Central memory CD4-positive, alpha-beta T cell (primary cell): ENCODE data around the gene HYKK.
"Not testable (repeated sequence)": the region's sequence is repeated elsewhere in the genome, so short reads cannot be mapped to it uniquely, and the experiment has no call there.

Experiments
- DNase-seq: peaks from one replicate; pipeline ENCODE4 v3.0.0; 2022
- total RNA-seq, 3 experiments: gene quantifications; one replicate each; lab custom pipeline; 2026; lab: John Stamatoyannopoulos, UW

HYKK gene, protein sequence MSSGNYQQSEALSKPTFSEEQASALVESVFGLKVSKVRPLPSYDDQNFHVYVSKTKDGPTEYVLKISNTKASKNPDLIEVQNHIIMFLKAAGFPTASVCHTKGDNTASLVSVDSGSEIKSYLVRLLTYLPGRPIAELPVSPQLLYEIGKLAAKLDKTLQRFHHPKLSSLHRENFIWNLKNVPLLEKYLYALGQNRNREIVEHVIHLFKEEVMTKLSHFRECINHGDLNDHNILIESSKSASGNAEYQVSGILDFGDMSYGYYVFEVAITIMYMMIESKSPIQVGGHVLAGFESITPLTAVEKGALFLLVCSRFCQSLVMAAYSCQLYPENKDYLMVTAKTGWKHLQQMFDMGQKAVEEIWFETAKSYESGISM
- 0.95 to 3.7 (median 3.5) reads per million in 3 experiments for total RNA-seq

DNA sequence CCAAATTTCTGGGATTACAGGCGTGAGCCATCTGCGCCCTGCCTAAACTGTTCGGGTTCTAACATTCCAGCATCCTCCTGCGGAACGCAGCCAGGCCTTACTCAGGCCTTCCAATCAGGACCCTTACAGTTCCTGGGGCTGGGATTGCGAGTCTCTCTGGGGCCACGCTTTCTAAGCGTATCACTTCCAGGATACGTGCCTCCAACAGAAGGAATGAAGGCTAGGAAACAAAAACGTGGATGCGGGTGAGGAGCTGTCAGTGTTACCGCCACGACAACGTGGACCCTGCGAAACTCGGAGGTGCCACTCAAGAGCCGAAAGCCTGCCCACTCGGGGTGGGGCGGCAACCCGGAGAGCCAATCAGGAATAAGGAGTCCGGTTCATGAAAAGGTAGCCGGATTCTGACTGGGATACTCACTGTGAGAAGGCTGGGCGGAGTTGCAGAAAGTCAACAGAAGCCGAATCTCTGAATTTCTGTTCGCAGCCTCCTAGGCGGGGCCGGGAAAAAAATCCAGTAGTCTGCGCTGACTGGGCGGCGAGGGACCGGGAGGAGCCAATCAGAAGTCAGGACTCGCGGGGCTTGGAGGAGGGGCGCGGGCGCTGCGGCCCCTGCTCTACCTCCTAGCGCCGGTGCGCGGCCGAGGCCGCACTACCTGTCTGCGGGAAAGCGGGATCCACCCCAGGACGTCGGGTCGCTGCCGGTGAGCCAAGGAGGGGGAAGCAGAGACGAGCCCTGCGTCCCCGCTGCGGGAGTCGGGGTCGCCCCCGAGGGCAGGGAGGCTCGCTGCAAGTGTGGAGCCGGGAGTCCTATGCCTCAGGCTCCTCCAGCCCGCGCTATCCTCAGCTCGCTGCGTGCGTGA is at the start of gene HYKK:
HYKK (plus strand) TSS at position 607 of the 860 bp plus-strand sequence. CDS start 5,512 bp downstream, outside the sequence.
- peak; percentile 66 for DNase-seq

DNA sequence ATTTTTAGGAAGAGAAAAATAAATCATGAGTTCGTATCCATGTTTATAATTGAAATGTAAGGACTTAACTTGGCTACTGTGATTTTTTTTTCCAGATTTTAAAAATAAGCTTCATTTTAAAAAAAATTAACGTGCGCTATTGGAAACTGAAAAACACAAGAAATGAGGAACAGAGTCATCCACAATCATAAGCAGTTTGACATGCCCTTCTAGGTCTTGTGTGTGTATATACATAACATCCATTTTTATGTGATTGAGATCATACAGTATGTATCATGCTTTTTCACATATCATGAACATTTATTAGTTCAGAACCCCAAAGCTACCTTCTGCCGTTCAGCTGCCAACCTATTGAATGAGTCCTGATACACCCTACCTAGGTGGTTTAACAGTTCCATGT is 46.6 kb upstream of the HYKK start:
- no peak for DNase-seq

GRCh38 chr15:78461171-78461888 is 46.0 kb upstream of the HYKK start:
- DNase-seq: peak; percentile 18

DNA sequence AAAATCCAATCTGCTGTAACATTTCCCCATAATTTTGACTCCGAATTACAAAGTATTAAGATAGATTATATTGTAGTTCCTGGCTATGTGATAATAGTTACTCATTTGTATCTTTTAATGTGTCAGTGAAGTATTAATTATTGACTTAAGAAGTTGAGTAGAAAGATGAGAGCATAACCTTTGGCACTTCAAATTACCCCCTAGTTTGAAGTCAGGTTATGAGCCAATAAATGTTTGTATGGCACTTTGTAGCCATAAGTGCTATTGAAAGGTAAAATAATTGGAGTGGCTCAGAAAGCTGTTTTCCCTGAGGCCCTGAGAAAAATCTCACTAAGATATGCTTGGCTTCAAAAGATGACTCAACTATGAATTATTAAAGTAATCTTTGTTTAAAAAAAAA is 38.3 kb upstream of the HYKK start:
- DNase-seq: no peak

DNA sequence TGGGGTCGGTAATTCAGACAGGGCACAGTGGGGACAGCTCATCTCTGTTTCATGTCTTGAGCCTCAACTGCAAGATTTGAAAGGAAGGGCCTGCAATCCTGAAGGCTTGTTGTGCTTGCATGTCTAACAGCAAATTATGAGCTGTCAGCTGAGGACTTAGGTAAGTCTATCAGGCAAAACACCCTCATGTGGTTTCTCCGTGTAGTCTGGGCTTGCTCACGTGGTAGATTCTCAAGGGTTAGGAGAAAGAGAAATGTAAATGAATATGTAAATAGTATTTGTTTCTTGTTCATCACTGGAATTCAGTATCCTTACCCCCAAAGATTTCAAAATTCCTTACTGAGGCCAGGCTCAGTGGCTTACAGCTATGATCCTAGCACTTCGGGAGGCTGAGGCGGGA is 30.1 kb upstream of the HYKK start:
- DNase-seq: no peak

- DNase-seq: no peak
Observed at GRCh38 chr15:78479650-78480049, 27.7 kb upstream of the HYKK start.

DNA sequence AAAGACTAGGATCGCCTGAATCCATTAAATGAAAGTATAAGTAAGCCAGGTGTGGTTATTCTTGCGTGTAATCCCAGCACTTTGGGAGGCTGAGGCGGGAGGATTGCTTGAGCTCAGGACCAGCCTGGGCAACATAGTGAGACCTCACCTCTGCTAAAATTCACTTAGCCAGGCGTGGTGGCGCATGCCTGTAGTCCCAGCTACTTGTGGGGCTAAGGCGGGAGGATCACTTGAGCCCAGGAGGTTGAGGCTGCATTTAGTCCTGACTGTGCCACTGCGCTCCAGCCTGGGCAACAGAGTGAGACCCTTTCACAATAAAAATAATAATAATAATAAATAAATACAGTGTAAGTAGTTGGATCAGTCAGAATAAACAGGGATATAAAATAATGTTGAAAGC is 25.5 kb upstream of the HYKK start:
- no peak for DNase-seq

DNA sequence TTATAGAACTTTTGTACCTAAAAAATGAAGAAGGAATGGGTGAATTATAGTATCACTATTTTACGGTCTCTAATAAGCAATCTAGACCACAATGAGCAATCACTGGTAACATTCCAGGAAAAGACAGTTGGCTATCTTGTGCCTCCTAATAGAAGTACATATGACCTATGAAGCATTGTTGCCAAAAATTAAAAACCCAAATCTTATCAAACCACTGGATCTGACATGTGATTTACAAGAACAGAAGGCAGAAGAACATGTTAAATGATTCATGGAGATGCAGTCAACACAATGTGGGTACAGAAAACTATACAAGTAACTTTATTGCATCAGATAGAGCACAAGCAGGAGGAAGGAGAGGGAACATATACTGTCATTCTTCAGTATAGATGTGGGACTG is 14.5 kb upstream of the HYKK start:
- DNase-seq: no peak

GRCh38 chr15:78501857-78502256 is 5.5 kb upstream of the HYKK start:
- DNase-seq: no peak

DNA sequence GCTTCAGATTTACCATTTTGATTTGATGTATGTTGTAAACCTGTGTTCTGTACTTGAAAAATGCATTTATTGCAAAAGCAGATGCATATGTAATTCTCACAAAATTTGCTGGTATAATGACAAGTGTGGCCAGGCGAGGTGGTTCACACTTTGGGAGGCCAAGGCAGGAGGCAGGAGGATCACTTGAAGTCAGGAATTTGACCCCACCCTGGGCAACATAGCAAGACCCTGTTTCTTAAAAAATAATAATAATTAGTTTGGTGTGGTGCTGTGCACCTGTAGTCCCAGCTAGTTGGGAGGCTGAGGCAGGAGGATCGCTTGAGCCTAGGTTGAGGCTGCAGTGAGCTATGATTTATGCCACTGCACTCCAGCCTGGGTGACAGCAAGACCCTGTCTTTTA is 4.7 kb upstream of the HYKK start:
- DNase-seq: no peak

DNA sequence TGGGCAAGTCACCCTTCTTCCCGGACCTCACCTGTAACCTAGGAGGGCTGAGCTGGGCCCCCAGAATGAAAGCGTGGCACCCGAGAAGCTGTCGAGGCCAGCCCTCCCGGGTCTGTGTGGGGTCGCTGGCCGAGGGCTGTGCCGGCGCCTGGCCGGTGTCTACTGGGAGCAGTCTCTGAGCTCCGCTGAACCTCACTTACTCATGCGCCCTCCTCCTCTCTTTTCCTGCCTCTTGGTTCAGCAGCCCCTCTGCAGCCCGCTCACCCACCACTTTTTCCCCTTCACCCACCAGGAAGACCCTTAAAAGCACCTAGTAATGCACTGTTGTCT is 419 bp downstream of the HYKK start:
- DNase-seq: no peak

DNA sequence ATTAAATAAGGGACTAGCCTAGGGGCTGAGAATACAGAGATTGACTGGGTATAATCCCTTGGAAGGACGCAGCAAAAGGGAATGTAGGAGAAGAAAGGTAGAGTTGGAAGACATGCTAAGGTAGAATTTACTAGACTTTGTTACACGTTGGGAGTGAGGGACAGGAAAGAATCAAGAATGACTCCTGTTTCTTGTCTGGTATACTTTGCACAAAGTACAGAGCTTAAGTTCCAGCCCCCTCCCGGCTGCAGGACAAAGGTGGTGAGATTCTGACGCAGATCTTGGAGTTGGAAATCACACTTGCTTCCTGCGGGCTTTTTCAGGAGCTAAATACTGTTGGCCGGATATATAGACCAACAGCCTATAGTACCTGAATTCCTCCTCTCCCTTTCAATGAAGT is 895 bp downstream of the HYKK start:
- DNase-seq: no peak

- no peak for DNase-seq
Observed at GRCh38 chr15:78509726-78510312, 2.4 kb downstream of the HYKK start.

DNA sequence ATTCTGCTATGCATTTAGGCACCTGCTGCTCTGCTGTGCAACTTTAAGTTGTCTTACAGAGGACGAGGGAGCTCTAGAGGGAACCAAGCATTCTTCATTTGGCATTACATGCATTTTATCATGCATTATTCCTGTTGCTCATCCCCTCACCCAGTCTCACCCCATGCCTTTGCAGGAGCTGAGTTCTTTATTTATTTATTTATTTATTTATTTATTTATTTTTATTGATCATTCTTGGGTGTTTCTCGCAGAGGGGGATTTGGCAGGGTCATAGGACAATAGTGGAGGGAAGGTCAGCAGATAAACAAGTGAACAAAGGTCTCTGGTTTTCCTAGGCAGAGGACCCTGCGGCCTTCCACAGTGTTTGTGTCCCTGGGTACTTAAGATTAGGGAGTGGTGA is 12.7 kb downstream of the HYKK start:
- DNase-seq: not testable (repeated sequence)

GRCh38 chr15:78524230-78524629 is 16.9 kb downstream of the HYKK start:
- no peak for DNase-seq

- DNase-seq: no peak
Observed at GRCh38 chr15:78527325-78527724, 19.9 kb downstream of the HYKK start.

DNA sequence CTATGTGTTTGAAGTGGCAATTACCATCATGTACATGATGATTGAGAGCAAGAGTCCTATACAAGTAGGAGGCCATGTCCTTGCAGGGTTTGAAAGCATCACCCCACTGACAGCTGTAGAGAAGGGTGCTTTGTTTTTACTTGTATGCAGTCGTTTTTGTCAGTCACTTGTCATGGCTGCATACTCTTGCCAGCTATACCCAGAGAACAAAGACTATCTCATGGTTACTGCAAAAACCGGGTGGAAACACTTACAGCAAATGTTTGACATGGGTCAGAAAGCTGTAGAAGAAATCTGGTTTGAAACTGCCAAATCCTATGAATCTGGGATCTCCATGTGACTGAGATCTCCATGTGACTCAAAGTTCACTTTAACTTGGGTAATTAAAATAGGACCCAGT is 26.0 kb downstream of the HYKK start:
- DNase-seq: no peak

- DNase-seq: no peak
Observed at GRCh38 chr15:78536134-78536533, 28.8 kb downstream of the HYKK start.

DNA sequence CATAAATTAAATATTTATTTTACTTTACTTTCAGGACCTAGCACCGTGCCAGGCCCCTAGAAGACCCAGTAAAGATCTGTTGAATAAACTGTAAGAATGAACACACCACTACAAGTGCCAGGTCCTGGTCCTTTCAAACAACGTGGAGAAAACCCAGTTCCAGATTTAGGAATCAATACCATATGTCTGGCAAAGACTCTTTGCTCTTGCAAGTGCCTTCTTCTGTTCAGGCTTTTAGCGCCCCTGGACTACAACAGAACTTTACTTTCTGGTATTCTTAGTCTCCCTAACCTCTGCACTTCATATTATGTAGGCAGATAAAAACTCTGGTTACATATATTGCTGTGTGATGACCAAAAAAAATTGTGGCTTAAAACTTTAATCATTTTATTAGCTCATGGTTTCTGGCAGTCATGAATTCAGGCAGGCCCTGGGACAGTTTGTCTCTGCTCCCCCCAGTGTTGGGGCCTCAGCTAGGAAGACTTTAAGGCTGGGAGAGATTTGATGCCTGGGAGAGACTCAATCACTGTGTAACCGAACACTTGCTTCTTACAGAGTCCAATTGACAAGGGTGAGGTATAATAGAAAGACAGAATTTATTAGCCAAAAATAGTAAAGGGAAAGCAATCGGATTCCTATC is 30.0 kb downstream of the HYKK start:
- no peak for DNase-seq

DNA sequence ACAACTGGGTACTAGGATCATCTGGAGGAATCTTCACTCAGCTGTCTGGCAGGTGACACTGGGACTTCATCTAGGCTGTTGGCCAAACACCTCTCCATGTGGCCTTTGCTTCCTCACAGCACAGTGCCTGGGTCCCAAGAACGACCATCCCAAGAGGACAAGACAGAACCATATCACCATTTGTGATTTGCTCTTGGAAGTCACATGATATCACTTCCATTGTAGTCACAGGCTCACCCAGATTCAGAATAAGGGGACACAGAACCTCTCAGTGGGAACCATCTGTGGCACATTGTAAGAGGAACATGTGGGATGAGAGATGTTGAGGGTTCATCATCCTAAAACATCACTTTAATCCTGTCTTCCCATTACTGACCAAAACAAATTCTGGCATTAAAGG is 31.0 kb downstream of the HYKK start:
- DNase-seq: no peak

DNA sequence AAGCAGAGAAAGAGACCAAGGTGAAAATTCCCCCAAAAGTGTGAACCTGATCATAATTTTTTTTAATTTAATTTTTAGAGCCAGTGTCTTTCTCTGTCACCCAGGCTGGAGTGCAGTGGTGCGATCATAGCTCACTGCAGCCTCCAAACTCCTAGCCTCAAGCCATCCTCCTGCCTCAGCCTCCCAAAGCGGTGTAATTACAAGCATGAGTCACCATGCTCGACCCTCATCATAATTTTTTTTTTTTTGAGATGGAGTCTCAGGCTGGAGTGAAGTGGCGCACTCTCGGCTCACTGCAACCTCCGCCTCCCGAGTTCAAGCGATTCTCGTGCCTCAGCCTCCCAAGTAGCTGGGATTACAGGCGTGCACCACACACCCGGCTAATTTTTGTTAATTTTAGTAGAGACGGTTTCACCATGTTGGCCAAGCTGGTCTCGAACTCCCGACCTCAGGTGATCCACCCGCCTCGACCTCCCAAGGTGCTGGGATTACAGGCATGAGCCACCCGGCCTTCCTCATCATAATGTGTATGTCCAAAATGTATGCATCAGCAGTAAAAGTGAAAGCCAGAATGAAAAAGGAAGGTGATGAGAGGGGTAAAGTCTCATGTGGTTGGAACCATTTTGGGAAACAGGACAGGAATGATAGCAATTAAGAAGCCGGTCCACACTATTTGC is 32.2 kb downstream of the HYKK start:
- not testable (repeated sequence) for DNase-seq
